ENCODE measurements around the gene MAPK1IP1L.
"Not testable (repeated sequence)": the region's sequence is repeated elsewhere in the genome, so short reads cannot be mapped to it uniquely, and the experiment has no call there.

The MAPK1IP1L gene

DNA sequence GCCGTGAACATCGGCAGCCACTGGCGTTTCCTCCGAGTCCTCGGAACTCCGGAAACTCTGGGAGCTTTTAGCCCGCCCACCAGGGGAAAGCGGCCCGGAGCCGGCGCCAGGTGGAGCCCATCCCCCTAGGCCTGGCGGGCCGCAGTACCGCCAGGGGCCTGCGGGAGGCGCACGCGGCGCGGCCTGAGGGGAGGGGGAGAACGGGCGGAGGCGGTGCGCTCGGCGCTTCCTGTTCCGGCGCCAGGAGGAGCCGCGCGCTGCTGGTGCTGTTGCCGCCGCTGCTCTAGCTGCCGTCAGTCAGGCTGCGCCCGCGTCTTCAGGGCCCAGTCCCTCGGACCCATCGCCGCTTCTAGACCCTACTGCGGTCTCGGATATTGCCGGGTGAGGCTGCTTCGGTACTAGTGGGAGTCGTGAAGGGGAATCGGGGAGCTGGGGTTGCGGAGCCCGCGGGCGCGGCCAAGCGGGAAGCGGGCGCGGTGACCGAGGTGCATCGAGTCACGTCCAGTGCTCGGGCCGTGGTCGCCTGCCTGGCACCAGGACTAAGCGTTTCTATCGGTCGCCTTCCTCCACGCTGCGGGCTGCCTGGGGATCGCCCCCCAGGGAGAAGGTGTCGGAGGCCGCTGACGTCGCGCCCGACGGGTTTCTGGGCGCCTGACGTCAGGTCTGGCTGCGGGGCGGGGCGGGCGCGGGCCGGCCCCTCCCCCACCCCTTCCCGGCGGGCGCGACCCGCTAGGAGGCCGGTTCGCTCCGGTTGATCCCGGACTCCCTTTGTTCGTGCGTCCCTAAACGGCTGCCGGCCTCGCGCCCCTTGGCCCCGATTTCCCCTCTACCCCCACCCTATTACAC lies at the start of gene MAPK1IP1L:
Gene MAPK1IP1L (plus strand): TSS at position 225 of the 846 bp plus-strand sequence. CDS start 10,037 bp downstream, outside the sequence.
- peak; percentile 83 for DNase-seq

DNA sequence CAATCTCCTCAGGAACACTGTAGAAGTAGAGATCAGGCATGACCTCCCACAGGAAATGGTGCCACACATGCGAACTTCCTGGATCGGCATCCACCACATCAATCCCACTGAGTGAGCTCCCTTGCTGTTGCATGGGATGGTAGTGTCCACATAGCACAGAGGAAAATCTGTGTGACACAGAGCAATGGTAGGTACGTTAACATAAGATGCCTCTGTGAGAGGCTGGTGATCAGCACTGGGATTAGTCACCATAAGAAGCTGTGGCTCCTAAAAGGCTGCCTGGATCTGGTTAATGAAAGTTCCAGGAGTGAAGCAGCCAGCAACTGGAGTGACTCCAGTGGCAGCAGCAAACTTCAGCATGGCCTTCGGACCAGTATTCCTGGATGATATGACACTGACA lies 46.4 kb upstream of the MAPK1IP1L start:
- no peak for DNase-seq

DNA sequence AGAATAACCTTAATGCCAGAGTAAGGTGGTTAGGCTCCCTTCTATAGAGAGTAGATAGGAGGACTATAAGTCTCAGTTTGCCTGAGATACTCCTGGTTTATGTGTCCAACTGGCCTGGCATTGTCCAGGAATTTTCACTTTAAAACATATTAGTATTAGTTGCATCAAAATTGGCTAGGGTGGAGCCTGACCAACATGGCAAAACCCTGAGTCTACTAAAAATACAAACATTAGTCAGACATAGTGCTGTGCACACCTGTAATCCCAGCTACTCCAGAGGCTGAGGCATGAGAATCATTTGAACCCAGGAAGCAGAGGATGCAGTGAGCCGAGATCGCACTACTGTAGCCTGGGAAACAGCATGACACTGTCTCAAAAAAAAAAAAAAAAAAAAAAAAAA lies 36.4 kb upstream of the MAPK1IP1L start:
- DNase-seq = no peak

DNA sequence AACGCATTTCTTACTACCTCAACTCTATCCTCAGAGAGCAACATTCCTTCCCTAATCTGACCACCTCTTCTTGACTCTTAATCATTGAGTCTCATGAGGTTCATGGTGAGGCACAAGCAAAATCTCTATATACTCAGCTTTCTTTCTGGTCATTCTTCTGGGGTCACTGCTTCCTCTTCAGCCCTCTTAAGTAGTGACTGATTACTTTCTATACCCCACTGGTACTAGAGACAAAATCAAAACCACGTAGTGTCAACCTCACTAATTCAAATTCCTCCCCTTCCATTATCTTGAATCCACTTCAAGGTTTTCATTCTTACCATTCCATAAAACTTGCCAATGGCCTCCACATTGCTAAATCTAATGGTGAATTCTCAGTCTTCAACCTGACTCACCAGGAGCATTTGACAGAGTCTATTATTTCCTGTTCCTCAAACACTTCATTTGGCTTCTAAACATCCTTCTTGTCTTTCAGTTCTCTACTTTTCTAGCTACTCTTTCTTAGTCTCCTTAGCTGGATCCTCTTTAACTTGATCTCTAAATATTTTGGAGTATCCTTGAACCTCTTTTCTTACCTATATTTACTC lies 31.4 kb upstream of the MAPK1IP1L start:
- no peak for DNase-seq

DNA sequence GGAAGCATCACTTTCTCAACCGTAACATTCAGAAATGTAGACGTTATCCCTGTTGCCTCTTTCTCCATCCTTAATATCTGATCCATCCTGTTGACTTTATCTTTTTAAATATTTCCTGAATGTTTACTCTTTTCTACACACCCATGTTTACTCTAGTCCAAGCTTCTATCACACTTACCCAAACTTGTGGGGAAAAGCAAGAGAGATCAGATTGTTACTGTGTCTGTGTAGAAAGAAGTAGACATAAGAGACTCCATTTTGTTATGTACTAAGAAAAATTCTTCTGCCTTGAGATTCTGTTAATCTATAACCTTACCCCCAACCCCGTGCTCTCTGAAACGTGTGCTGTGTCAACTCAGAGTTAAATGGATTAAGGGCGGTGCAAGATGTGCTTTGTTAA lies 27.1 kb upstream of the MAPK1IP1L start:
- not testable (repeated sequence) for DNase-seq

DNA sequence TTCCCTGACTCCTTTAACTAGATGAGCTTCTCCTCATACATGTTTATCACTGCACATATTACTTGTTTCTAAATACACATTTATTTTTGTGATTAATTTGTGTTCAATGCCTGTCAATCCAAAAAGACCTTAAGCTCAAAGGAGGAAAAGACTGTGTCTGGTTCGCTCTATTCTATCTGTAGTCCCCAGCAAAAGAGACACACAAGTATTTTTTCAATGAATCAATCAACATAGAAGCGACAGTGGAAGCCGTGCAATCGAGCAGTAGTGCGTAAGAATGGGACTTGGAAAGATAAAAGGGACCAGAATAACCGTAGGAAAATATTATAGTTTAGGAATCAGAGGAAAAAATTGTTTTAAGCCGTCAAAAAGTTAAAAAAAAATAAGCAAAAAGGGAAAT lies 25.5 kb upstream of the MAPK1IP1L start:
- DNase-seq = no peak

DNA sequence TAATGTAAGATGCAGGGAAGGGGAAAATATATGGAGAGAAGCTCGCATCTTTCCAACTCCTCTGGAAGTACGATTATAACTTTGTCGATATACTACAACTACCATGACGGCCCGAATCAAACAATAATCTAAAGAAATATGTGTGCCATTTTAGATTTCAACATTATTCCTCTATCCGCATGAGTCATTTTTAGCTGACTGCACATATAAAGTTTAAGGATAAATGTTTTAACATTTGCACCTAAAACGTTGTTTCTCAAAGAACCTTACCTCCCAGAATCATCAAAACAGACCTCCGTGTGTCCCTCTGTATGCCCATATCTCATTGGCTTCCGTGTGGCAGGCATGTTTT lies 25.0 kb upstream of the MAPK1IP1L start:
- DNase-seq = no peak

DNA sequence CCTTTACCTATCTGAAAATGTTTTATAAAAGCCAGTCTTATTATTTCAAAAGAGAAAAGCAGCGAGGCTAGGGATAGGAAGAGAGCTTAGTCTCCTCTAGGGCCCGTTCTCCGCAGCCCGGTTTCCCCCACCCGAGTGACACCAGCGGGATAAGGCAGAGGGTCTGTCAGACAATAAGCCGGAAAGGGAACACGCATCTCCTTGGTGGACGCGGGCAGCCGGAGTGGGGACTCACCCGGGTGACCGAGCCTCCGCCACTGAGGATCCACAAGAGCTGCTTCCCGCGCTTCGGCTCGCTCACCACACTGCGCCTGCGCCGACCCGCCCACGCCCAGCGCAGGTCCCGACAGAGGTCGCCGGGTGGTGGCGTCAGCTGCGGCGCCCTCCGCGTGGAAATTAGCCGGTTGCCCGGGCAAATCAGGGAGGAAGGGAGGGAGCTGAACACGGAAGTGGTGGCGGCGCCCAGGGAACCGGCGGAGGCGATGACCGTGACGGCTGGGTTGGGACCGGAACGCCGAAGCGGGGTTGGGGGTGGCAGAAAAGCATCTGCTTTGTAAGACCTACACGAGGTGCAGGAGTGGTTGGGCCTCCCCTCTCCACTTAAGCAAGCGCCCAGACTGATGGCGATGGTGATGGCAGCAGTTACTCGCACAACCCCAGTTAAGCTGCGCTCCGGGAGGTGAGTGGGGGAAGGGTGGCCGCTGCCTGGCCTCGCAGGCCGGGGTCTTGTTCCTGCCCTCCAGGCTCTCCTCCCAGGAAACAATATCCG lies 24.5 kb upstream of the MAPK1IP1L start, which contains the start of the genes SOCS4 and WDHD1:
Gene SOCS4 (plus strand): TSS at position 444 of the 769 bp plus-strand sequence. CDS start 15,806 bp downstream, outside the sequence.
Gene WDHD1 (minus strand): TSS at position 307 of the 769 bp plus-strand sequence. CDS start 312 bp downstream, outside the sequence.
- peak; percentile 87 for DNase-seq

DNA sequence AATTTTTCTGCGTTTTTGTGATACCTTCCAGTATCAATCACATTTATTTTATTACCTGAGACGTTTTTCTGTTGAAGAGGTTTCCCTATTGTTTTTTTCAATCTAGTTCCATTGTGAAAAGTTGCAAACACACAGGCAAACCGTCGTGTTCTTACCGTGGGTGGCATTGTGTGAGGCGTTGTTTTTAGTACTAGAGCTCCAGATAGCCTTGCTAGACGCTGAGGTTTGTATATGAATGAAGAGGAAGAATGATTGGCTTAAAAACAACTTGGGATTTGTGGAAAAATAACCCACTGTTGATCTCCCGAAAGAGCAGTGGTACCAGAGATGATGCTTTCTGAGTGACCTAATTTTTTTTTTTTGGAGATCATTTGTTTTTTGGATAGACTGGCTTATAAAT lies 23.4 kb upstream of the MAPK1IP1L start:
- DNase-seq = no peak

DNA sequence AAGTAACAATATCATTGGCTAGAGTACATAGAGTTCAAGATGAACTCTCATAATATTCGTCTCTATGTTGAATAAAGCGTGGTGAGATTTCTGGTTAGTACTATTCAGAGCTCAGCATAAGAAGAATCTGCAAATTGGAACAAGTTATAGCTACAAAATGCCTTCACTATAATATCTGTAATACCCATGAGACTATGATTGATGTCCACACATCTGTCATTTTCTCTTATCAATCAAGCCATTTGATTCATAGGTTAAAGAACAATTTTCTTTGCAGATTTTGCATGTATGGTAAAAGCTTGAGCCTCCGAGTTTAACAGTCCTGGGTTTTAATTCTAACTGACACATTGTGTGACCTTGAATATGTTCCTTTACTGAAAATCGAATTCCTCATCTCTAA lies 23.0 kb upstream of the MAPK1IP1L start:
- no peak for DNase-seq

DNA sequence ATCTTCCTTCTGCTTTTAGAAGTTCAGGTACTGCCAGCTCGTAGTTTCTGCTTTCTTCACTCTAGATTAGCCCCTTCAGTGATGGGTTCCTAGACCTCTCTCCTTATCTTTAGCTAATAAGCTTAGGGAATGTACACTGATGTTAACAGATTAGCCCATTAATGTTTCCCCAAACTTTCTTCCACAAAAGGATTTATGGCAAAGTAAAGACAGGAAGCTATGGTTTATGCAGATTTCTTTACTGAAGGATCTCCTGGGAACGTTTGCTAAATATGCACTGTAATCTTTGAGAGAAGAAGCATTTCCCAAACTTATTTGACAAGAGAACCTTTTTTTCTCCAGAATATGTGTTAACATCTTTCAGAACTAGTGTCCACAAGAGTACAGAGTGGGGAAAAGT lies 20.3 kb upstream of the MAPK1IP1L start:
- no peak for DNase-seq

DNA sequence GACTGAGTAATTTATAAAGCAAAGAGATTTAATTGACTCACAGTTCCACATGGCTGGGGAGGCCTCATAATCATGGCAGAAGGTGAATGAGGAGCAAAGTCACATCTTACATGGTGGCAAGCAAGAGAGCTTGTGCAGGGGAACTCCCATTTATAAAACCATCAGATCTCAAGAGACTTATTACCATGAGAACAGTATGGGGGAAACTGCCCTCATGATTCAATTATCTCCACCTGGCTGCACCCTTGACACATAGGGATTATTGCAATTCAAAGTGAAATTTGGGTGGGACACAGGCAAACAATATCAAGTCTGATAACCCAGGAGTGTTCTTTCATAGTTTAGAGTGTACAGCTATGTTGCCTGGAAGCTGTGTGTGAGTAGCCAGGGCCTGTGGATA lies 13.5 kb upstream of the MAPK1IP1L start:
- not testable (repeated sequence) for DNase-seq

DNA sequence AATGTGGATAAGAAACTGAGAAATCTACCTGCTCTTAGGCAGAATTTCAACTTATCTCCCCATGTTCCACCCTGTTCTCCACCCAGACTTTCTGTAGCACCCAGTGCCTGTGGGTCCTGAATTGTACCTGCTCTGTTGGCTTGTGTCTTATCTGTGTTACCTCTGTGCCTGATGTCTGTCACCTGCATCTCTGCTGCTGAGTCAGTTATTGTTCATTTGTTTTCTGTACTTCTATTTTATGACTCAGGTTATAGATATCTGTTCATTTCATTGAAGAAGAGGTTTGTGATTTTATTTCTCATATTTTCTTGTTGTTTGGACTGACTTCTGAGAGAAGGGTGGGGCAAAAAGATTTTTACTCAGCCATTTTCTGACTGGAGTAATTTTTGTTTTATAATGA lies 12.7 kb upstream of the MAPK1IP1L start:
- no peak for DNase-seq

DNA sequence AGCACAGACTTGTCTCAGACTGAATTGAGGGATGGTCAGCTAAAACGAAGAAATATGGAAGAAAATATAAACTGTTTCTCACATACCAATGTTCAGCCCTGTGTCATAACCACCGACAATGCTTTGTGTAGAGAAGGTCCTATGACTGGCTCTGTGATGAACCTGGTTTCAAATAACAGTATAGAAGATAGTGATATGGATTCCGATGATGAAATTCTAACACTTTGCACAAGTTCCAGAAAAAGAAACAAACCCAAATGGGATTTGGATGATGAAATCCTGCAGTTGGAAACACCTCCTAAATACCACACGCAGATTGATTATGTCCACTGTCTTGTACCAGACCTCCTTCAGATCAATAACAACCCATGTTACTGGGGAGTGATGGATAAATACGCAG lies 7.9 kb upstream of the MAPK1IP1L start:
- no peak for DNase-seq

DNA sequence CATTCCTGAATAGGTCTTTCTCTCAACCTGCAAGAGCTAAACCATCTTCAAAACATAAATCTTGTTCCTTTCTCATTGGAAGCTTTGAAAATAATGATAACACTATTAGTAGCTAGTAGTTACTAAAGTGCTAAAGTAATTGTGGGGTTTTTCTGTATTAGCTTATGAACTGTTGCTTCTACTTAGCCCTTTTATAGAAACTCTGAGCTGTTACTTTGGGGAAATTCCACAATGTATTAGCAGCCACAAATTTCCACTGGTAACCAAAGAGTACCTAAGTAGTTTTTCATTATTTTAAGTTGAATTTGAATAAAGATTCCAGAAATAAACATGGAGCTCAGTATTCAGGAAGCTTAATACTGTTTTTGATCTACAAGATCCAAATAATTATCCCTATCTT lies 6.4 kb upstream of the MAPK1IP1L start:
- no peak for DNase-seq

DNA sequence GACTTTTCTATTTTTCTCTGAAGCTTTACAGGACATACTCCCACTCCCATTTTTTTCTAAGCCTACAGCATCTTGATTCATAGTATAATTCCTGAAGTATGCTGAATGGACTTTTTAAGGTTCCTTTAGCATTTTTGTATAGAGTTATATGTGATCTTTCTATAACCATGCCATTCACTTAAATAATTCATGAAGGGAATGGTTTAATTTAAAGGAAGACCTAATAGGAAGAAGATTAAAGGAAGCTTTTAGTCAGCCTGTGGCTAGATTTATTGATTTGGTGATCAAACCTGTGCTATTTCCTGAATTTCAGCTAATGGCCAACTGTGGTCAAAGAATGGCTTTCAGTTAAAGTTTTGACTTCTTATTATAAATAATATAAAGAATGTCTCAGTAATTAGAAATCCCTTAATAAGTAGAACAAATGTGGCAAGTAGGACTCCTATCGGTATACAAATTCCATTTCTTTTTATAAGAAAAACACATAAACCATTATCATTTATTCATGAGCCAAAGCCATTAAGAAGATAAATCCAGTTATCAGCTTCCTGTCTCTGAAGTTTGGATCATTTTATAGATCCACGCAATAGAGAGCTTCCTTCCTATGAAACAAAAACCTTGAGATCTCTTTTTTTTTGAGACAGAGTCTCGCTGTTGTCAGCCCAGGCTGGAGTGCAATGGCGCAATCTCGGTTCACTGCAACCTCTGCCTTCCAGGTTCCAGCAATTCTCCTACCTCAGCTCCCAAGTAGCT lies 4.0 kb upstream of the MAPK1IP1L start:
- DNase-seq = no peak

DNA sequence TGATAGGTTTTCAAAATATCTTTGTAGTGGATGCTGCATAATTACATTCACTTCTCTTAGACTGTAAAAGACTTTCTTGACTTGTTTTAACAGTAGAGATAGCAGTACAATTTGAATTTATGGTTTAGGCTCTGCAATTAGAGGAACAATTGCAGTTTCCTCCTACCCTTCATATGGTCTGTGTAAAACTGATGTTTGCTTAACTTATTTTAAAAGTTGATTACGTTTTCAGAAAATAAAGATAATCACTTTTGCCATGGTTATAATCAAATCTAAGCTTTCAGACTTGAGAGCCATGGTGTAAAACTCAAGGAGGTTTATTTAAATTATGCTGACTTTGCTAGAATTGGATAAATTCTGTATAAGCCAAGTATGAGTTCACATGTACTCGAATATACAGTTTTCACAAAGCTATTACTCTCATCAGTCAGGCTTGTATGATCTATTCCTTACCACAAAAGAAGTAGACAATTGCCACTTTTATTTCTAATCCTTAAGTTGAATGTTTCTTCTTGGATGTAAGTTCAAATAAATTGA lies 2.5 kb upstream of the MAPK1IP1L start:
- no peak for DNase-seq

DNA sequence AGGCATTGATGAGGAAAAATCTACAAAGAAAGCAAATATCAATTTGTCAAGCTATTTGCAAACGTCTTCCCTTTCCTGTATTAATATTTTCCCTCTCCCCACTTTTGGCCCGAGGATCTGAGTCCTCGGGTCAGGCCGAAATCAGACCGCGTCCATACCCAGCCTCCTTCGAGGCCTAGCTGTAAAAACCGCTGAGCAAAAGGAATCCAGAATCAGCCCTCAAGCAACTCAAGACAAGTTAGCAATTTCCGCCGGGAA lies 353 bp upstream of the MAPK1IP1L start:
- DNase-seq = no peak

DNA sequence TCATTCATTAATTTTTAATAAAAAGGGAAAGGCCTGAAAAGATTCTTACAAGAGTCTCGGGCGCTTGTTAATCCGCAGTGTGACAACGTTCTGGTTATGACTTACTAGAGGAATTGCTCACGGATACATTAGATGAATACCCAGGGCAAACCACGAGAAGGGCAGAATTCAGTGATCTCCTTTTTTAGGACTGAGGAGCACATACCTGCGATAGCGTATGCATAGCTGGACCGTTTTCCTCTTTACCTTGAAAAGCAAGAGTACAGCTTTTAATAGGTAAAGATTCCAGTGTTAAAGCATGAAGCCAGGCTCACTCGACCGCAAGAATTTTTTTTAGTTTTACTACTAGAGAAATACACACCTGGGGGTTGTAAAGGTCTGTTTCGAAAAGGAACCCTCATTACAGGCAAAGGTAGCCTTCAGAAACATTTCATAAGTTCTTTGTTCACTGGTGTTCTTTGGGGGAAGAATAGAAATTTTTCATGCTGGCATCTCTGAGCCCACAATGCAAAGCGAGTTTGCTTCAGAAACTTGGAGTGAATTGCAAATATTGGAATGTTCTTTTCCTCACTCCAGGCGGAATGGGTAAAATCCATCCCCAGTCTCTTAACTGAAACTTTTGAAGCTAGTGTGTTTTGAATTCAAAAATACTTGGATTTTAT lies 953 bp downstream of the MAPK1IP1L start:
- DNase-seq = no peak

DNA sequence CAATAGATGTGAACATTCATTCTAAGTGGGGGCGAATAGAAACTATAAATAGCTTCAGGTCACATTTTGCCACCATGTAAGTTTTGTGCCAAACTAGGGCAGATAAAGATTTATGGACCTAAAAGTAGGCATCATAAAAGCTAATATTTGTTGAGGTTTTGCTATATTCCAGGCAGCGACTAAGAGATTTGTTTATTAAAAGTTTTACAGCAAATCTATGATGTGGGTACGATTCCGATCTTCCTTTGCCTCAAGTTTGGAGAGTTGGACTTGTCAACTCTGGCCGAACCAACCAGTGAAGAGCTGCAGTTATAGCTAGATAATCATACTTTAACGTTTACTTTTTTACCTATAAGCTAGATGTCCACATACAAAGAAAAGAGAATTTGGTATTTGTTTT lies 1.6 kb downstream of the MAPK1IP1L start:
- no peak for DNase-seq

DNA sequence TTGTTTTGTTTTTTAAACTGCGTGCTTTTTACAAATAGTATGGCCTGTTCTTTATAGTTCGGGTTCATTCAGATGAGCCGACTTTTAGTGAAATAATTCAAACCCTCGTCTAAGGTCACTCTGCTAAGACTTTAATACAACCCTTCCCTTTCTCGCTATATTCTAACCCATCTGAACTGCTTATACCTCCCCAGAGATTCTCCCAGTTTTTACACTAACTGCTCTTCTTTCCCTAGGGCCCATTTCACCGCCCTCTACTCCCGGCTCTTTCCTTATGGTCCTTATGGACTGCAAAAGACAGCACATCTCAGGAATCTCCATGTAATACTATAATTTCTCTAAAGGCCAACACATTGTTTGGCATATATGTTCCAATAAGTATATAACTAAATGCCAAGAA lies 2.1 kb downstream of the MAPK1IP1L start:
- no peak for DNase-seq

DNA sequence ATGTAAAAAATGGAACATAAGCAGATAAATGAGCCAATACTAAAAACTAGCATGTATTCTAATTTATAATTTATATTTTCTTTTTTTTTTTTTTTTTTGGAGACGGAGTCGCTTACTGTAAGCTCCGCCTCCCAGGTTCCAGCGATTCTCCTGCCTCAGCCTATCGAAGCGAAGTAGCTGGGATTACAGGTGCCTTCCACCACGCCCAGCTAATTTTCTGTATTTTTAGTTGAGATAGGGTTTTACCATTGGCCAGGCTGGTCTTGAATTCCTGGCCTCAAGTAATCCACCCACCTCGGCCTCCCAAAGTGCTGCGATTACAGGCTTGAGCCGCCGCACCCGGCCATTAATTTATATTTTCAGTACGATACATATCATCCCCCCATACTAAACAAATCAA lies 2.7 kb downstream of the MAPK1IP1L start:
- DNase-seq = no peak
